Progenitor cell of endocrine pancreas (in vitro differentiated cells): Measurements from ENCODE around the gene FBXO47. TPM values are rescaled to one million over a fixed set of nuclear protein-coding genes. Genes with fewer than 3 reads are reported as not detected.

Source experiments
- DNase-seq: peaks from one replicate; pipeline ENCODE4 v3.0.0; 2021; ENCODE audit warnings: low spot score; ENCODE audit not compliant: unreplicated experiment
- H3K27ac Mint-ChIP-seq: 2 replicates; pipeline ENCODE4 v1.8.0; 2021; ENCODE audit warnings: mild to moderate bottlenecking, moderate library complexity, mixed read lengths
- H3K27me3 Mint-ChIP-seq: 2 replicates; pipeline ENCODE4 v1.8.0; 2021; ENCODE audit warnings: mixed read lengths
- H3K36me3 Mint-ChIP-seq: 2 replicates; pipeline ENCODE4 v1.8.0; 2022; ENCODE audit warnings: mixed read lengths; ENCODE audit not compliant: insufficient read depth
- H3K4me1 Mint-ChIP-seq: 2 replicates; pipeline ENCODE4 v1.8.0; 2021; ENCODE audit warnings: low read depth, mixed read lengths
- H3K4me3 Mint-ChIP-seq: 2 replicates; pipeline ENCODE4 v1.8.0; 2021; ENCODE audit warnings: low read depth, mild to moderate bottlenecking, moderate library complexity, mixed read lengths
- H3K9me3 Mint-ChIP-seq: 2 replicates; pipeline ENCODE4 v1.8.0; 2021; ENCODE audit warnings: low read depth, mixed read lengths
- total RNA-seq: library from RNA; stranded (reverse); gene quantifications from 2 replicates; pipeline ENCODE4 v1.2.1, GENCODE V29; 2021
- TF ChIP-seq, protein P1 (sequence below): fragments of 200-600 bp; sonication (generic); IDR thresholded peaks from one replicate; pipeline ENCODE4 v1.5.0; 2021; ENCODE audit warnings: antibody characterized with exemption, mild to moderate bottlenecking; ENCODE audit not compliant: unreplicated experiment

Gene FBXO47
- total RNA-seq, 1 donor from 2014 or later, result not detected

DNA sequence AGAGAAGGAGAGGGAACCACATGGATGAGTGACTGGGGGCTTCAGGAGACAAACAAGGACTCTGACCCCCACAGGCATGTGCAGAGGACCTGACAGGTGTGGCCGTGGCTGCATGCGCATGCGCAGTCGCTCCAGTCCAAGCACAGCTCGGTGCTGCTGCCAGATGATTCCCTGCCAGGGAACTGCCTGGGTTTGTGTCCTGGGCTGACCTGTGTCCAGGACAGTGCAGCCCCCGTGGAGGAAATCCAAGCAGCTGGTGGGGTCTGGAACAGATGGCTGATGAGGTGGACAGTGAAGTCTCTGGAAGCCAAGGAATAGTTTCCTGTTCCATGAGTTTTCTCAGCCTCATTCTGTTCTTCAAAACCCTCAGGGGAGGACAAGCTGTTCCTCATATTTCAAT, 70.0 kb downstream of the FBXO47 start:
- no peaks in the 10 kb centered on the region for H3K9me3 Mint-ChIP-seq
- no peaks in the 10 kb centered on the region for H3K27me3 Mint-ChIP-seq
- no peaks in the 10 kb centered on the region for H3K4me1 Mint-ChIP-seq
- TF ChIP-seq, protein P1, sequence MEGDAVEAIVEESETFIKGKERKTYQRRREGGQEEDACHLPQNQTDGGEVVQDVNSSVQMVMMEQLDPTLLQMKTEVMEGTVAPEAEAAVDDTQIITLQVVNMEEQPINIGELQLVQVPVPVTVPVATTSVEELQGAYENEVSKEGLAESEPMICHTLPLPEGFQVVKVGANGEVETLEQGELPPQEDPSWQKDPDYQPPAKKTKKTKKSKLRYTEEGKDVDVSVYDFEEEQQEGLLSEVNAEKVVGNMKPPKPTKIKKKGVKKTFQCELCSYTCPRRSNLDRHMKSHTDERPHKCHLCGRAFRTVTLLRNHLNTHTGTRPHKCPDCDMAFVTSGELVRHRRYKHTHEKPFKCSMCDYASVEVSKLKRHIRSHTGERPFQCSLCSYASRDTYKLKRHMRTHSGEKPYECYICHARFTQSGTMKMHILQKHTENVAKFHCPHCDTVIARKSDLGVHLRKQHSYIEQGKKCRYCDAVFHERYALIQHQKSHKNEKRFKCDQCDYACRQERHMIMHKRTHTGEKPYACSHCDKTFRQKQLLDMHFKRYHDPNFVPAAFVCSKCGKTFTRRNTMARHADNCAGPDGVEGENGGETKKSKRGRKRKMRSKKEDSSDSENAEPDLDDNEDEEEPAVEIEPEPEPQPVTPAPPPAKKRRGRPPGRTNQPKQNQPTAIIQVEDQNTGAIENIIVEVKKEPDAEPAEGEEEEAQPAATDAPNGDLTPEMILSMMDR, result no peak
- H3K4me3 Mint-ChIP-seq, result no peak overlapping the region
- DNase-seq, result no peak
- H3K36me3 Mint-ChIP-seq, result peaks cover 7% of the 10 kb centered on the region
- no peak overlapping the region for H3K27ac Mint-ChIP-seq

DNA sequence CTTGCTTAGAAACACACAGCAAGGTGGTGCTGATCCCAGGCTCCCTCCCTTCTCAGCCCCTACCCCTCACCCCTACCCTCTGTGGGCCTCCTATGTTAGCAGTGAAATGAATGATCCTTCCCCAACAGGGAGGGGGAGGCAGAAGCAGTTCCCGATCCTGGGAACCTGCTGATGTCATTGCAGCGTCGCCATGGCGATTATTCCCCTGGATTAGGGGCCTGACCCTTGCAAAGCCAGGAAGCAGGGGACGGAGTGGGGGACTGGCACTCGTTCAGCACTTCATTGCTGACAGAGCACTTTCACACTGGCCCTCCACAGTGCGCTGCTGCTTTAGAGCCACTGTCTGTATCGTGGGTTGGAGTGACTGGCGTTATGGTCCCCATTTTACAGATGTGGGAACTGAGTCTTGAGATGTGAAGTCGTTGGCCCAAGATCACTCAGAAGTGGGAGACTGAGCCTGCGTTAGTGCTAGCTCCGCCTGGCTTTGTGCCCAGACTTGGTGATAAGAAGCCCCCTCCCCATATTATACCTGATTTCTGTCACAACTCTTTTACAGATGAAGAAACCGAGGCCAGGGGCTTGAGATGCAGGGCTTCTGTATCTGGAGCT, 70.8 kb downstream of the FBXO47 start:
- H3K27ac Mint-ChIP-seq, result no peak overlapping the region
- TF ChIP-seq, protein P1, result no peak
- DNase-seq, result no peak
- peaks cover 7% of the 10 kb centered on the region for H3K36me3 Mint-ChIP-seq
- H3K4me1 Mint-ChIP-seq, result no peaks in the 10 kb centered on the region
- no peaks in the 10 kb centered on the region for H3K27me3 Mint-ChIP-seq
- no peak overlapping the region for H3K4me3 Mint-ChIP-seq
- H3K9me3 Mint-ChIP-seq, result no peaks in the 10 kb centered on the region

DNA sequence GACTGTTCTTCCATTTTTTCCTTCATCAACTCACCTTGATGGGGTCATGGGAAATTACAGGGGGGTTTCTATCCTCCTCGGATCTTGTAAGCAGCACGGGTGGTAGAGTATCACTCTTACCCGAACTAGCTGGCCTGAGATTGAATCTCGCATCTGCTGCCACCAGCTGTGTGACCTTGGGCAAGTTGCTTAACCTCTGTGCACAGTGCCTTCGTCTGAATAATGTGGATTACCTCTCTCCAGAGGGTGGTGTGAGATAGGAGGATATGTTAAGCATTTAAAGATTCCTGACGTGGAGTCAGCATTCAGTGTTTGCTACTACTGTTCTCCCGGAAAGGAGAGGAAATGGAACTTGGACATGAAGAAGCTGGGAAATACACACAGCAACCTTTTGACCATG, 72.9 kb downstream of the FBXO47 start:
- Mint-ChIP-seq H3K9me3 (no peaks in the 10 kb centered on the region), H3K27ac (no peak overlapping the region), H3K4me3 (no peak overlapping the region), H3K4me1 (no peaks in the 10 kb centered on the region), H3K36me3 (peaks cover 4% of the 10 kb centered on the region), H3K27me3 (no peaks in the 10 kb centered on the region)
- DNase-seq, result no peak
- TF ChIP-seq, protein P1, result no peak

DNA sequence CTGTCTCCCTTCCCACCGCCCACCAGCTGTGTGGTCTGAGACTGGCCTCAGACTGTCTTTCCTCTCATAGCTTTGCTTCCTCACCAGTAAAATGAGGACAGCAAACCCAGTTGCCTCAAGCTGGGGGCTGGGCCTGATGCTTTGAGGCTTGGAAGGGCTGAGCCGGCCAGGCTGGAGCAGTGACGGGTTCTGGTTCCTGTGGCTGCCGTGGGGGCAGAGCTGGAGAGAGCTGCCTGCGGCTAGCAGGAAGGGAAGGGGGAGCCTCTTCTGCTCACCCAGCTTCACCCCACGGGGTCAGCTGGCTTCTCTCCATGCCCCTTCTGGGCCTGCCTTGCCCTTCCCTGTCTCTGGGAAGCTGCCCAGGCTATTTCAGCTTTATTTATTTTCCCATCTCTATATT, 73.6 kb downstream of the FBXO47 start:
- H3K4me1 Mint-ChIP-seq, result no peaks in the 10 kb centered on the region
- H3K27me3 Mint-ChIP-seq, result no peaks in the 10 kb centered on the region
- H3K27ac Mint-ChIP-seq, result no peak overlapping the region
- H3K9me3 Mint-ChIP-seq, result no peaks in the 10 kb centered on the region
- no peak overlapping the region for H3K4me3 Mint-ChIP-seq
- TF ChIP-seq, protein P1, result no peak
- peaks cover 4% of the 10 kb centered on the region for H3K36me3 Mint-ChIP-seq
- no peak for DNase-seq

DNA sequence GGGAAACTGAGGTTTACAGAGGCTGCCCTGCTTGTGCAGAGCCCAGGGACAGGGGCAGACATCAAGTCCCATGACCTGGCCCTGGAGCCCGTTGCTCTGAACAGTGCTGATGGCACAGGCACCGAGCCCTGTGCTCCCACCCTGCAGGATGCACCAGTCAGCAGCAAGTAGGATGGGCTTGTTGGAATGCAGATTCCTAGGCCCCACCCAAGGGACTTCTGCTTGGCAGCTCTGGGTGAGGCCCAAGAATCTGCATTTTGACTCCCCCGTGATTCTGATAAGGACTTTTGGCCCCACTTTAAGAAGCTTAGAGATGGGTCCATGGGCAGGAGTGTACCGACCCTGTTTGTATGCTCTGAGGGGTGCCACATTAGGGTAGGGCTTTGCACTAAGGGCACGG, 74.1 kb downstream of the FBXO47 start:
- Mint-ChIP-seq H3K4me1 (no peaks in the 10 kb centered on the region), H3K9me3 (no peaks in the 10 kb centered on the region), H3K27me3 (no peaks in the 10 kb centered on the region), H3K27ac (no peak overlapping the region), H3K36me3 (peaks cover 4% of the 10 kb centered on the region), H3K4me3 (no peak overlapping the region)
- no peak for DNase-seq
- TF ChIP-seq, protein P1, result no peak
